DOHH2 (cell line): ENCODE measurements around the gene TMEM37.

Source experiments
- CTCF ChIP-seq: fragments of 200-600 bp; sonication (generic); IDR thresholded peaks from one replicate; pipeline ENCODE4 v1.5.1; 2014; ENCODE audit warnings: antibody characterized with exemption, mild to moderate bottlenecking, low read depth, low read length; ENCODE audit not compliant: poor library complexity, severe bottlenecking
- EZH2phosphoT487 ChIP-seq: fragments of 200-600 bp; sonication (generic); IDR thresholded peaks from 2 replicates; pipeline ENCODE4 v1.6.1; 2017; ENCODE audit warnings: borderline replicate concordance, mild to moderate bottlenecking, antibody characterized with exemption, low read length, moderate library complexity, mixed read lengths

- TF ChIP-seq CTCF (no peak), EZH2phosphoT487 (no peak)
These were observed 46.7 kb downstream of the TMEM37 start for GRCh38 chr2:119478188-119478977.
